ENCODE data around the gene ALS2.
"Not testable (repeated sequence)": the region's sequence is repeated elsewhere in the genome, so short reads cannot be mapped to it uniquely, and the experiment has no call there.

Gene ALS2

DNA sequence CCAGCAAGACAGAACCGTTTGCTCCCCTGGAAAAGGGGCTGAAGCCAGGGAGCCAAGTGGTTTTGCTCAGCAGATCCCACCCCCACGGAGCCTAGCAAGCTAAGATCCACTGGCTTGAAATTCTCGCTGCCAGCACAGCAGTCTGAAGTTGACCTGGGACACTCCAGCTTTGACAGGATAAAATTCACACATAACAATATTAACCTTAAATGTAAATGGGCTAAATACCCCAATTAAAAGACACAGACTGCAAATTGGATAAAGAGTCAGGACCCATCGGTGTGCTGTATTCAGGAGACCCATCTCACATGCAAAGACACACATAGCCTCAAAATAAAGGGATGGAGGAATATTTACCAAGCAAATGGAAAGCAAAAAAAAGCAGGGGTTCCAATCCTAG, 109.5 kb downstream of the ALS2 start:
- DNase-seq, result not testable (repeated sequence)

- no peak for DNase-seq
Measured at GRCh38 chr2:201669865-201670264, 110.9 kb downstream of the ALS2 start.

DNA sequence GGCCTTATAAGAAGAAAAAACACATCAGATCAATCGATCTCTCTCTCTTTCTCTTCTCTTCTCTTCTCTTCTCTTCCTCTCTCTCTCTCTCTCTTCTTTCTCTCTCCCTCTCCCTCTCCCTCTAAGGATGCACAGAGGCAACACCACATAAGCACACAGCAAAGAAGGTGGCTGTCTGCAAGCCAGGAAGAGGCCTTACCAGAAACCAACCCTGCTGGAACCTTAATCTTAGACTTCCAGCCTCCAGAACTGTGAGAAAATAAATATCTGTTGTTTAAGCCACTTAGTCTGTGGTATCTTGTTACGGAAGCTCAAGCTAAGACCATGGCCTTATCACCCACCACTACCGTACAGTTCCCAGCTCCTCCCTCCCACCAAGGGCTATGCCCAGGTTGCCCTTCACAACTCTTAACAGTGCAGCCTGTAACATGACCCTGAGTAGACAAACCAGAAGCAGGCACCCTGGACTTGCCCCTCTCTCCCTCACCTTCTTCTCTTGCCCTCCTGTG, 112.3 kb downstream of the ALS2 start:
- no peak for DNase-seq

GRCh38 chr2:201664334-201664733, 116.4 kb downstream of the ALS2 start:
- DNase-seq, result no peak

GRCh38 chr2:201661366-201661765, 119.4 kb downstream of the ALS2 start:
- no peak for DNase-seq

GRCh38 chr2:201660293-201660895, 120.3 kb downstream of the ALS2 start:
- DNase-seq, result no peak

DNA sequence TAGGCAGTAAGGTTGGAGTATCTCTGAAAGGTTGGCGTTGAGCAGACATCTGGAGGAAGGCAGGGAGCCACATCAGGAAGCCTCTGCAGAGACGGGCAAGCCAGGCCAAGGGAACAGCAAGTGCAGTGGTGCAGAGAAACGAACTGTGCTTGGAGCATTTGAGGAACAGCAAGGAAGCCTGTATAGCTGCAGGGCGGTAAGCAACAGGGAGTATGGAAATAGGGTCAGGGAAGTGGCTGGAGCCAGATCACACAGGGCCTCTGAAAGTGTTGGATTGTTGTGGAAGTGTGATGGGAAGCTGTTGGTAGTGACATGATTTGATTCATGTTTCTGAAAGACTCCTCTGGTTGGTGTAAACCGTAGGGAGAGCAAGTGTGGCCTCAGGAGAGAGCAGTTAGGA, 124.0 kb downstream of the ALS2 start:
- DNase-seq, result no peak

DNA sequence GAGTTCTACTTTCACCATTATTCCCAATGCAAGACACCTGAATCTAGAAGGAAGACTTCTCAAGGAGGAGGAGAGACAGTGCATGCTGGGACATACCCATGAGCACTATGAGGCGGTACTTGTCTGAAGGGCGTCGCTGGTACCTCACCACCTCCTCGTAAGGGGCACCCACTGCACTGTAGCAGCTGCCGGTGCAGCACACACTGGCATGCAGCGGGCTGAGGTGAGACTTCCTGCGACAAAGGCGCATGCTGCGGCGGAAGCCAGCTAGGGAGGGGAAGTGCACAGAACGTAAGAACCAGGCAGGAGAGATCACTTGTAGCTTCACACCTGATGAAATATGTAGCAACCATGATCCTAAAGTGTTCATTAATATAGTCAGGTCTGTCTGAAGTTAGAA, 124.6 kb downstream of the ALS2 start:
- no peak for DNase-seq

DNA sequence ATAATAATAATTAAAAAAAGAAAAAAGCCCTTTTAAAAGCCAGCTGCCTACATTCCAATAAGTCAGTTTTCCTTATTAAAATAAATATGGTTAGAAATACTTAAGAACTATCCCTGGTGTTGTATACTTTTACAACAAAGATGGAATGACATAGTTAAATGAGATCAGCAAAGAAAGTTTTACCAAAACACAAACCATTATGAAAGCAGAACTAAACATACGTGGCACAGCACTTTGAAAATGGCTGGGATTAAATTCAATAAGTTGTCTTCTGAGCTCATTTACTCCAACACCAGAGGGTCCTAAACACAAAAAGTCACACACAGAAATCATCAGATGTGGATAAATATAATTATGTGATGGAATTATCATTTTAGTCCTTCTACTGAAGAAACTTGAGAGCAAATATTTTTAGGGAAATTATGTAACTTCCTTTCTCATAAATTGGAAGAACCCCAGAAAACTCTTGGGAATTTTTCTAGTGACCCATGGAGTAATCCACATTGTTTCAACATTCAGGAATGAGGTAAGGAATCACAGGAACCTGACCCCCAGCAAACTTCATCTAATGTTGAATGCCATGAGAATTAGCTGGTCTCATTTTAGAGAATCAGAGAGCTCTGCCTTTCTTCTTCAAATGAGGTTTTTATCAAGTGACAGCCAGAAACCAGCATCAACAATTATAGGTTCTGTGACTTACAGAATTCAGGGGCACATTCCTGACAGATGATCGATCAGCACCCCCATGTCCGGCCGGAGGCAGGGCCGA, 125.9 kb downstream of the ALS2 start:
- DNase-seq, result no peak

GRCh38 chr2:201653221-201653620, 127.5 kb downstream of the ALS2 start:
- DNase-seq, result no peak
